Ishikawa (cell line): Measurements from ENCODE around the gene B4GALT5.

Experiments used
- CEBPB ChIP-seq: IDR thresholded peaks from 2 replicates; pipeline ENCODE4 v1.6.1; 2012
- CREB1 ChIP-seq: IDR thresholded peaks from 2 replicates; pipeline ENCODE4 v1.6.1; 2012; ENCODE audit warnings: low read depth
- EGR1 ChIP-seq: IDR thresholded peaks from 2 replicates; pipeline ENCODE4 v1.6.1; 2012
- EP300 ChIP-seq: IDR thresholded peaks from 2 replicates; pipeline ENCODE4 v1.6.1; 2012; ENCODE audit warnings: borderline replicate concordance
- FOXM1 ChIP-seq: IDR thresholded peaks from 2 replicates; pipeline ENCODE4 v1.6.1; 2012; ENCODE audit warnings: low read depth, borderline replicate concordance
- NFIC ChIP-seq: IDR thresholded peaks from 2 replicates; pipeline ENCODE4 v1.6.1; 2012
- RAD21 ChIP-seq: IDR thresholded peaks from 2 replicates; pipeline ENCODE4 v1.6.1; 2012; ENCODE audit warnings: low read depth
- REST ChIP-seq: IDR thresholded peaks from 2 replicates; pipeline ENCODE4 v1.6.1; 2012; ENCODE audit warnings: low read depth, mild to moderate bottlenecking
- TAF1 ChIP-seq: IDR thresholded peaks from 2 replicates; pipeline ENCODE4 v1.6.1; 2012; ENCODE audit warnings: low read depth, mild to moderate bottlenecking
- TCF12 ChIP-seq: IDR thresholded peaks from 2 replicates; pipeline ENCODE4 v1.6.1; 2012; ENCODE audit warnings: low read depth
- TEAD4 ChIP-seq: IDR thresholded peaks from 2 replicates; pipeline ENCODE4 v1.6.1; 2012
- YY1 ChIP-seq: IDR thresholded peaks from 2 replicates; pipeline ENCODE4 v1.6.1; 2012; ENCODE audit warnings: low read depth
- ZBTB7A ChIP-seq: IDR thresholded peaks from 2 replicates; pipeline ENCODE4 v1.6.1; 2012; ENCODE audit warnings: low read depth
- TF ChIP-seq, protein P1 (sequence below): IDR thresholded peaks from 2 replicates; pipeline ENCODE4 v1.6.1; 2012
- TF ChIP-seq, protein P2 (sequence below): IDR thresholded peaks from 2 replicates; pipeline ENCODE4 v1.6.1; 2012

The B4GALT5 gene

DNA sequence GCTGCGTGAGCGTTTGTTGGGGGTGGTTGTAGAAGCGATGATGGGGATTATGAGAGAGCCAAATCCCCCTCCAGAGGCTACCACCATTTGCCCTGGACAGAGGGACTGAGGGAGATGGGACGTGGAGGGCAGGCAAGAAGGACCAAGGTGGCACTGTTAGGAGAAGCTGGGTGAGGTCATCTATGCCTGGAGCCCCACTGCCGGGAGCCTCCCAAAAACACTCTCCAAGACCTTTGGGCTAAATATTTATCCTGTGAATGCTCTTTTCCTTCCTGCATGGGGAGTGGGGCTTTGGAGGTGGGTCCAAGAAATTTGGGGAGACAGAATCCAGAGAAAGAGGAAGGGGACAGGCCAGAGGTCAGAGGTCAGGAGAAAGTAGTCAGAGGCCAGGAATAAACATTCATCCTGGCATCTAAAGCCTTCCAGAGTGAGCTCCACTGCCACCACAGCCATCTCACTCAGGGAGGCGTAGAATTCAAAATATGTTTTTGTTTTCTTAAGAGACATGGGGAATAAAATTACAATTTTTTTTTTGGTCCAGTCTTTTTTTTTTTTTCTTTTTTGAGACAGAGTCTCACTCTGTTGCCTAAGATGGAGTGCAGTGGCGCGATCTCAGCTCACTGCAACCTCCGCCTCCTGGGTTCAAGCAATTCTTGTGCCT lies 128.0 kb downstream of the B4GALT5 start:
- TF ChIP-seq CREB1 (no peak), TEAD4 (no peak), RAD21 (no peak), CEBPB (no peak), ZBTB7A (no peak), TAF1 (no peak), EGR1 (no peak), REST (no peak), EP300 (no peak), YY1 (no peak), NFIC (no peak), TCF12 (no peak), FOXM1 (no peak)
- TF ChIP-seq, protein P1, sequence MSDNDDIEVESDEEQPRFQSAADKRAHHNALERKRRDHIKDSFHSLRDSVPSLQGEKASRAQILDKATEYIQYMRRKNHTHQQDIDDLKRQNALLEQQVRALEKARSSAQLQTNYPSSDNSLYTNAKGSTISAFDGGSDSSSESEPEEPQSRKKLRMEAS = no peak
- TF ChIP-seq, protein P2, sequence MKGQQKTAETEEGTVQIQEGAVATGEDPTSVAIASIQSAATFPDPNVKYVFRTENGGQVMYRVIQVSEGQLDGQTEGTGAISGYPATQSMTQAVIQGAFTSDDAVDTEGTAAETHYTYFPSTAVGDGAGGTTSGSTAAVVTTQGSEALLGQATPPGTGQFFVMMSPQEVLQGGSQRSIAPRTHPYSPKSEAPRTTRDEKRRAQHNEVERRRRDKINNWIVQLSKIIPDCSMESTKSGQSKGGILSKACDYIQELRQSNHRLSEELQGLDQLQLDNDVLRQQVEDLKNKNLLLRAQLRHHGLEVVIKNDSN = no peak

- TF ChIP-seq YY1 (no peak), CEBPB (peak; percentile 58)
Measured at GRCh38 chr20:49584418-49585382, 129.0 kb downstream of the B4GALT5 start.

GRCh38 chr20:49583669-49584417 lies 129.8 kb downstream of the B4GALT5 start:
- TF ChIP-seq REST = no peak
- TF ChIP-seq CEBPB = no peak
- TF ChIP-seq TEAD4 = no peak
- TF ChIP-seq ZBTB7A = no peak
- no peak for TF ChIP-seq FOXM1
- no peak for TF ChIP-seq TCF12
- TF ChIP-seq YY1 = no peak
- TF ChIP-seq, protein P1 = no peak
- no peak for TF ChIP-seq RAD21
- TF ChIP-seq EP300 = no peak
- no peak for TF ChIP-seq NFIC
- no peak for TF ChIP-seq EGR1
- TF ChIP-seq CREB1 = no peak
- no peak for TF ChIP-seq TAF1
- TF ChIP-seq, protein P2 = no peak

DNA sequence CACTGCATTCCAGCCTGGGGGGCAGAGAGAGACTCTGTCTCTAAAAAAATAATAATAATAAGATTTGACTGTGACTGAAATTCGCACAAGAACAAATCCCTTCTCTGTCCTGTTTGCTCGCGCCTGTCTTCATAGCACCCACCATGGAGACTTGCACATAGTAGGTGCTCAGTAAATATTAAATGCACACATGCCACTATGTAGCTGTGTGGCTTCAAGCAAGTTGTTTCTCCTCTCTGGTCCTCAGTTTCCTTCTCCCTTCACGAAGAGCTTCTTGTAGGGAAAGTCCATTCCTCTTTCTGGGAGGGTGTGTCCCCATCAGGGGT lies 130.4 kb downstream of the B4GALT5 start:
- TF ChIP-seq CREB1 (no peak), CEBPB (no peak), FOXM1 (no peak), TEAD4 (no peak), EP300 (no peak), RAD21 (no peak), EGR1 (no peak), TCF12 (no peak)
- TF ChIP-seq, protein P2 = no peak
